IPS-18c (cell line): ENCODE measurements around the gene ZNF174.

ENCODE experiments used
- H3K4me3 ChIP-seq: 2 replicates; pipeline ENCODE4 v1.7.0; 2013; ENCODE audit warnings: low read depth, mild to moderate bottlenecking, low read length, moderate library complexity; ENCODE audit not compliant: insufficient read depth
- H3K9me3 ChIP-seq: one replicate; pipeline ENCODE4 v1.6.1; 2013; ENCODE audit warnings: mild to moderate bottlenecking, low read length, moderate library complexity; ENCODE audit not compliant: control insufficient read depth, insufficient read depth

Gene ZNF174

GRCh38 chr16:3400779-3401688, at the start of gene ZNF174, which contains the start of gene ZSCAN32:
TSS of gene ZNF174 (plus strand) at chr16:3401215. CDS start at chr16:3402005, 790 bp downstream.
TSS of gene ZSCAN32 (minus strand) at chr16:3401004. CDS start at chr16:3397557, 3,447 bp downstream.
- Histone ChIP-seq H3K9me3 (peaks cover 5% of the 10 kb centered on the region), H3K4me3 (peak within 1 kb of the TSS; percentile 93)

DNA sequence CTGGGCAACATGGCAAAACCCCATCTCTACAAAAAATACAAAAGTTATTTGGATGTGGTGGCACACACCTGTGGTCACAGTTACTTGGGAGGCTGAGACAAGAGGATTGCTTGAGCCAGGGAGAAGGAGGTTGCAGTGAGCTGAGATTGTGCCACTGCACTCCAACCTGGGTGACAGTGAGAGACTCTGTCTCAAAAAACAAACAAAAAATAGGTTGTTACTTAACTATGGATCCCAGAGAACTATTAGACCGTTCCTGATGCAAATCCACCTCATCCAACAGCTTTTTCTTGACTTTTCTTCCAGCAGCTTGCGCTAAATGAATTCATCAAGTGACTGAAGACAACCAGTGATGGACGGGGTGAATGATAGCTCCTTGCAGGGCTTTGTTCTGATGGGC, 45.4 kb upstream of the ZNF174 start, which contains the start of gene OR2C1:
OR2C1 (plus strand) TSS at position 301 of the 400 bp plus-strand sequence; CDS start at position 353, 52 bp downstream.
- H3K4me3 ChIP-seq: no peak within 1 kb of the TSS
- no peaks in the 10 kb centered on the region for H3K9me3 ChIP-seq

DNA sequence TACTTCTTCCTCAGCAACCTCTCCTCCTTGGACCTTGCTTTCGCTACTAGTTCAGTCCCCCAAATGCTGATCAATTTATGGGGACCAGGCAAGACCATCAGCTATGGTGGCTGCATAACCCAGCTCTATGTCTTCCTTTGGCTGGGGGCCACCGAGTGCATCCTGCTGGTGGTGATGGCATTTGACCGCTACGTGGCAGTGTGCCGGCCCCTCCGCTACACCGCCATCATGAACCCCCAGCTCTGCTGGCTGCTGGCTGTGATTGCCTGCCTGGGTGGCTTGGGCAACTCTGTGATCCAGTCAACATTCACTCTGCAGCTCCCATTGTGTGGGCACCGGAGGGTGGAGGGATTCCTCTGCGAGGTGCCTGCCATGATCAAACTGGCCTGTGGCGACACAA, 44.9 kb upstream of the ZNF174 start:
- H3K9me3 ChIP-seq: peaks cover 2% of the 10 kb centered on the region
- H3K4me3 ChIP-seq: no peak overlapping the region

GRCh38 chr16:3358871-3359270, 42.1 kb upstream of the ZNF174 start:
- Histone ChIP-seq H3K9me3 (peaks cover 2% of the 10 kb centered on the region), H3K4me3 (no peak overlapping the region)

GRCh38 chr16:3362931-3363330, 38.1 kb upstream of the ZNF174 start:
- H3K4me3 ChIP-seq: no peak overlapping the region
- peaks cover 7% of the 10 kb centered on the region for H3K9me3 ChIP-seq

DNA sequence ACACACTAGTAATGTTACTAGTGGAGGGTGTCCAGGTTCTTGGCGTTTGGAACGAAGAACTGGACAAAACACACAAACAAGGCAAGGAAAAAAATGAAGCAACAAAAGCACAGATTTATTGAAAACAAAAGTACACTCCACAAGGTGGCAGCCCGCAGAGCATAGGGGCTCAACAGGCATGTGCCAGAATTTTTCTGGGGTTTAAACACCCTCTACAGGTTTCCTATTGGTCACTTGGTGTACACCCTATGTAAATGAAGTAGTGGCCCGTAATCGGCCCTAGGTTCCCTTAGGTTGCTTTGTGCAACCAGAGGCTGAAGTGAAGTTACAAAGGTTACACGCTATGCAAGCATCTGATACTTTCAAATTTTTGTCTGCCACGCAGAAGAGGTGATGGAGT, 37.2 kb upstream of the ZNF174 start:
- Histone ChIP-seq H3K9me3 (peaks cover 9% of the 10 kb centered on the region), H3K4me3 (no peak overlapping the region)

GRCh38 chr16:3364774-3365427, 36.1 kb upstream of the ZNF174 start:
- H3K4me3 ChIP-seq: no peak overlapping the region; the same call in 1 of the 2 replicates
- H3K9me3 ChIP-seq: peaks cover 10% of the 10 kb centered on the region

- H3K9me3 ChIP-seq: peaks cover 8% of the 10 kb centered on the region
Measured at GRCh38 chr16:3369073-3369472, 31.9 kb upstream of the ZNF174 start.

DNA sequence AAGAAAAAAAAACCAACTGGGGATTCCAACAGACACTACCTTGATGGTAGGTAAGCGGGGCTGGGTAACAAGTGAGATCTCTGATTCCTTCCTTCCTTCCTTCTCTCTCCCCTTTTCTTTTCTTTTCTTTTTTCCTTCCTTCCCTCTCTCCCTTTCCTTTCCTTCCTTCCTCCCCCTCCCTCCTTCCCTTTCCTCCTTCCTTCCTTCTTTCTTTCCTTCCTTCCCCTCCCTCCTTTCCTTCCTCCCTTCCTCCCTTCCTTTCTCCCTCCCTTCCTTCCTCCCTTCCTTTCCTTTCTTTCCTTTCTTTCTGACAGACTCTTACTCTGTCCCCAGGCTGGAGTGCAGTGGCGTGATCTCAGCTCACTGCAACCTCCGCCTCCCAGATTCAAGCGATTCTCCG, 25.3 kb upstream of the ZNF174 start:
- H3K4me3 ChIP-seq: no peak overlapping the region
- H3K9me3 ChIP-seq: peaks cover 6% of the 10 kb centered on the region

More at GRCh38 chr16:3369073-3369472, 31.9 kb upstream of the ZNF174 start:
- H3K4me3 ChIP-seq: no peak overlapping the region

- Histone ChIP-seq H3K9me3 (peaks cover 16% of the 10 kb centered on the region), H3K4me3 (no peak overlapping the region)
Measured at GRCh38 chr16:3377917-3378316, 23.1 kb upstream of the ZNF174 start.

DNA sequence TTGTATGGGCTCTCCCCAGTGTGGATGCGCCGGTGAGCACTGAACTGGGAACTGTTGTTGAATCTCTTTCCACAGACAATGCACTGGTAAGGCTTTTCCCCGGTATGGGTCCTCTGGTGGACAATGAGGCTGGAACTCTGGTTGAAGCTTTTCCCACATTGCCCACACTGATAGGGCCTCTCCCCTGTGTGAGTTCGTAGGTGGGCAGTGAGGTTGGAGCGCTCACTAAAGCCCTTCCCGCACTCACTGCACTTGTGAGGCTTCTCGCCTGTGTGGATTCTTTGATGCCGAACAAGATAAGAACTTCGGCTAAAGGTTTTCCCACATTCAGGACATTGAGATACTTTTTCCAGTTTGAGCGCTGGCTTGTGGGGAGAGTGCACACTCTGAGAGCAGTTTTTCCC, 18.0 kb upstream of the ZNF174 start:
- Histone ChIP-seq H3K9me3 (peaks cover 37% of the 10 kb centered on the region), H3K4me3 (no peak overlapping the region)

GRCh38 chr16:3388325-3388724, 12.7 kb upstream of the ZNF174 start:
- H3K4me3 ChIP-seq: no peak overlapping the region
- peaks cover 19% of the 10 kb centered on the region for H3K9me3 ChIP-seq

- peaks cover 4% of the 10 kb centered on the region for H3K9me3 ChIP-seq
- H3K4me3 ChIP-seq: no peak overlapping the region
Measured at GRCh38 chr16:3389663-3390338, 11.2 kb upstream of the ZNF174 start.

DNA sequence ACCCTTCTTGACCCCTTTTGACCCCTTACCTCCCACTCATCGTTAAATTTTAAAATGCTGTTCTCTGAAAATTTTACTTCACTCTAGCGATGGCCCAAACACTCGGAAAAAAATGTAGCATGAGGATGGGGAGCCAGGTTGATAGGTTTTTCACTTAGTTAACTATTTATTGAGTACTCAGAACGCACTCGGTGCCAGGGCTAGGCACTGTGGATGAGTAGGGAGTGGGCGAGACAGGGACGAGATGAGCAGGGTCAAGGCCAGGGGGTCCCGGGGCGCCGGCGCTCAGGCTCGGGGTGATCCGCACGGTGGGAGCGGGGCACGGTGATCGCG, 603 bp upstream of the ZNF174 start:
- peak overlapping the region; percentile 93 for H3K4me3 ChIP-seq
- H3K9me3 ChIP-seq: peaks cover 5% of the 10 kb centered on the region

- Histone ChIP-seq H3K4me3 (peak overlapping the region; percentile 93), H3K9me3 (peaks cover 5% of the 10 kb centered on the region)
Measured at GRCh38 chr16:3401719-3402397, 843 bp downstream of the ZNF174 start.

DNA sequence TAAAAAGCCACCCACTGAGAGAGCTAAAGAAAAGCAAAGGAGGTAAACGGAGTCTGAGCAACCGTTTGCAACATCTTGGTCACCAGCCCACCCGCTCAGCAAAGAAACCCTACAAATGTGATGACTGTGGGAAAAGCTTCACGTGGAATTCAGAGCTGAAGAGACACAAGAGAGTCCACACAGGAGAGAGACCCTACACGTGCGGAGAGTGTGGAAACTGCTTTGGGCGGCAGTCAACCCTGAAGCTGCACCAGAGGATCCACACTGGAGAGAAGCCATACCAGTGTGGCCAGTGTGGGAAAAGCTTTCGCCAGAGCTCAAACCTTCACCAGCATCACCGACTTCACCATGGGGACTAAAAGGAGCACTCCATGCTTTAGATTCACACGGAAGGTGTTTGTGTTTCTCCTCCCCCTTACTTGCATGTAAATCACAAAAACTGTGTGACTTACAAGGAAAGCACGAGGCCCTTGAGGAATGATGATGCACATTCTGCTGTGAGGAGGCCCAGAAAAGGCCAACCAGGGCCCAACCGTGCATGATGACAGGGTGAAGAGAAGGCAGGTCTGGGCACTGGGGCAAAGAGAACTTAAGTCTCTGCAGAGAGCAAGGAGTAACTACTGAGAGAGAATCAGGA, 7.7 kb downstream of the ZNF174 start:
- Histone ChIP-seq H3K9me3 (peaks cover 30% of the 10 kb centered on the region), H3K4me3 (no peak overlapping the region; the same call in 1 of the 2 replicates)
